GF-D8 (cell line): ENCODE results near the gene SLC37A2.
"Not testable (repeated sequence)": the region's sequence is repeated elsewhere in the genome, so short reads cannot be mapped to it uniquely, and the experiment has no call there.

Source experiments
- DNase-seq: peaks from one replicate; lab custom pipeline; 2025; lab: John Stamatoyannopoulos, UW

SLC37A2 gene

GRCh38 chr11:125062931-125063428 is at the start of gene SLC37A2:
Gene SLC37A2 (plus strand): TSS chr11:125063305. CDS start chr11:125063368, 63 bp downstream.
- DNase-seq: peak; percentile 67

GRCh38 chr11:125016413-125016812 is 46.7 kb upstream of the SLC37A2 start:
- no peak for DNase-seq

GRCh38 chr11:125020342-125020741 is 42.8 kb upstream of the SLC37A2 start:
- DNase-seq: no peak

GRCh38 chr11:125022551-125022950 is 40.6 kb upstream of the SLC37A2 start:
- DNase-seq: no peak

GRCh38 chr11:125025968-125026367 is 37.1 kb upstream of the SLC37A2 start:
- DNase-seq: no peak

GRCh38 chr11:125029431-125029830 is 33.7 kb upstream of the SLC37A2 start:
- not testable (repeated sequence) for DNase-seq

GRCh38 chr11:125036933-125037332 is 26.2 kb upstream of the SLC37A2 start:
- no peak for DNase-seq

- no peak for DNase-seq
Measured at GRCh38 chr11:125049164-125049792, 13.8 kb upstream of the SLC37A2 start.

- no peak for DNase-seq
Measured at GRCh38 chr11:125052047-125052446, 11.1 kb upstream of the SLC37A2 start.

- no peak for DNase-seq
Measured at GRCh38 chr11:125053167-125053566, 9.9 kb upstream of the SLC37A2 start.

GRCh38 chr11:125055107-125055715 is 7.9 kb upstream of the SLC37A2 start:
- no peak for DNase-seq

GRCh38 chr11:125056111-125056510 is 7.0 kb upstream of the SLC37A2 start:
- not testable (repeated sequence) for DNase-seq

- no peak for DNase-seq
Measured at GRCh38 chr11:125056931-125057692, 6.0 kb upstream of the SLC37A2 start.

- DNase-seq: no peak
Measured at GRCh38 chr11:125057693-125058016, 5.5 kb upstream of the SLC37A2 start.

GRCh38 chr11:125061281-125061680 is 1.8 kb upstream of the SLC37A2 start:
- no peak for DNase-seq

GRCh38 chr11:125062218-125062930 is 731 bp upstream of the SLC37A2 start:
- no peak for DNase-seq

- DNase-seq: no peak
Measured at GRCh38 chr11:125063429-125064043, 431 bp downstream of the SLC37A2 start.

- no peak for DNase-seq
Measured at GRCh38 chr11:125064070-125064469, 965 bp downstream of the SLC37A2 start.

GRCh38 chr11:125068368-125068767 is 5.3 kb downstream of the SLC37A2 start:
- no peak for DNase-seq

GRCh38 chr11:125069008-125069407 is 5.9 kb downstream of the SLC37A2 start:
- no peak for DNase-seq

GRCh38 chr11:125069796-125070195 is 6.7 kb downstream of the SLC37A2 start:
- peak; percentile 92 for DNase-seq

GRCh38 chr11:125070699-125071254 is 7.7 kb downstream of the SLC37A2 start:
- peak; percentile 100 for DNase-seq
